DOHH2 (cell line): Measurements from ENCODE around the gene CNTN4.

Experiments used
- EZH2phosphoT487 ChIP-seq: fragments of 200-600 bp; sonication (generic); IDR thresholded peaks from 2 replicates; pipeline ENCODE4 v1.6.1; 2017; ENCODE audit warnings: borderline replicate concordance, mild to moderate bottlenecking, antibody characterized with exemption, low read length, moderate library complexity, mixed read lengths
- TF ChIP-seq, protein P1 (sequence below): fragments of 200-600 bp; sonication (generic); IDR thresholded peaks from one replicate; pipeline ENCODE4 v1.5.1; 2014; ENCODE audit warnings: antibody characterized with exemption, mild to moderate bottlenecking, low read depth, low read length; ENCODE audit not compliant: poor library complexity, severe bottlenecking

DNA sequence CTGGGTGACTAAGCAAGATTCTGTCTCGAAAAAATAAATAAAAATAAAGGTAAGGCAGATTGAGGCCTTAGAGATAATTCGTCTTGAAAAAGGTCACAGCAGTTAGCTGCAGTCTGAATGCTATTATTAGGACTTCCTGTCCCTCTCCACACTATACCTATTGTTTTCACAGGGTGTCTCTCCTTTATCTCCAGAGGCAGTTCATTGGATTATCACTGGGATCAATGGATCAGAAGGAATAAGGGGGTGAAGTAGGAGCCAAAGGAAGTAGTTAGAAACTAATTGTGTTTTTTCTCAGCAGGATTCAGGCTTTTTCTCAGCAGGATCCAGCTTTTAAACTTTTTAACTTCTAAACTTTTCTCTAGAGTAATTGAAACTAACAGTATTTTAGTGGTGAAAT, 684.6 kb downstream of the CNTN4 start:
- TF ChIP-seq, protein P1, sequence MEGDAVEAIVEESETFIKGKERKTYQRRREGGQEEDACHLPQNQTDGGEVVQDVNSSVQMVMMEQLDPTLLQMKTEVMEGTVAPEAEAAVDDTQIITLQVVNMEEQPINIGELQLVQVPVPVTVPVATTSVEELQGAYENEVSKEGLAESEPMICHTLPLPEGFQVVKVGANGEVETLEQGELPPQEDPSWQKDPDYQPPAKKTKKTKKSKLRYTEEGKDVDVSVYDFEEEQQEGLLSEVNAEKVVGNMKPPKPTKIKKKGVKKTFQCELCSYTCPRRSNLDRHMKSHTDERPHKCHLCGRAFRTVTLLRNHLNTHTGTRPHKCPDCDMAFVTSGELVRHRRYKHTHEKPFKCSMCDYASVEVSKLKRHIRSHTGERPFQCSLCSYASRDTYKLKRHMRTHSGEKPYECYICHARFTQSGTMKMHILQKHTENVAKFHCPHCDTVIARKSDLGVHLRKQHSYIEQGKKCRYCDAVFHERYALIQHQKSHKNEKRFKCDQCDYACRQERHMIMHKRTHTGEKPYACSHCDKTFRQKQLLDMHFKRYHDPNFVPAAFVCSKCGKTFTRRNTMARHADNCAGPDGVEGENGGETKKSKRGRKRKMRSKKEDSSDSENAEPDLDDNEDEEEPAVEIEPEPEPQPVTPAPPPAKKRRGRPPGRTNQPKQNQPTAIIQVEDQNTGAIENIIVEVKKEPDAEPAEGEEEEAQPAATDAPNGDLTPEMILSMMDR, result no peak
- TF ChIP-seq EZH2phosphoT487, result no peak
